B cell (primary cell): ENCODE results near the gene GJA8. TPM values are rescaled to one million over a fixed set of nuclear protein-coding genes. Genes with fewer than 3 reads are reported as not detected.
A peak's percentile ranks its signal among the peaks of the same experiment; 100 is the strongest.

Experiments used
- ATAC-seq: fragments of 200-7000 bp; cut with Tn5 transposase; one replicate; pipeline ENCODE4 v1.10.0; 2021; ENCODE audit warnings: low read depth, mild to moderate bottlenecking, moderate number of reproducible peaks, moderate library complexity
- CTCF ChIA-PET: fragments of 350-600 bp; sonication (Branson Sonifier 250); formaldehyde crosslinking; loops from one replicate; lab custom pipeline; 2021; ENCODE audit warnings: antibody characterized with exemption, inconsistent platforms; lab: Charles Lee
- POLR2A ChIA-PET: fragments of 350-600 bp; sonication (Branson Sonifier 250); formaldehyde crosslinking; loops from one replicate; lab custom pipeline; 2021; ENCODE audit warnings: antibody characterized with exemption; lab: Charles Lee
- DNase-seq: peaks from one replicate; pipeline ENCODE4 v3.0.0; 2013
- H2AFZ ChIP-seq: 2 replicates; pipeline ENCODE4 v1.6.1; 2012; ENCODE audit warnings: mild to moderate bottlenecking, low read depth, low read length; ENCODE audit not compliant: insufficient read depth, poor library complexity, severe bottlenecking
- H3K27ac ChIP-seq, 2 donors: 1 replicate in 1 of 2; 2 replicates in 1 of 2; pipeline ENCODE4 v1.5.1; 2012 to 2013; ENCODE audit warnings: low read length in 2 of 2, mild to moderate bottlenecking in 2 of 2, moderate library complexity in 1 of 2
- H3K27me3 ChIP-seq, 4 experiments: fragments of 200-600 bp in 1 of 4; sonication (generic) in 1 of 4; replicated peaks in 1 of 4; 1 replicate in 2 of 4; 2 replicates in 2 of 4; pipeline versions ENCODE4 v1.6.1 to v1.7.0; 2013 to 2016; ENCODE audit warnings: low read length in 3 of 4, mild to moderate bottlenecking in 2 of 4, mixed read lengths in 1 of 4, moderate library complexity in 1 of 4; ENCODE audit not compliant: insufficient read depth in 4 of 4, control insufficient read depth in 3 of 4; ENCODE audit errors: control extremely low read depth in 1 of 4
- H3K36me3 ChIP-seq, 2 experiments: replicated peaks in 1 of 2; 1 replicate in 1 of 2; 2 replicates in 1 of 2; pipeline versions ENCODE4 v1.6.1 to v1.7.1; 2013; ENCODE audit warnings: low read length in 1 of 2; ENCODE audit not compliant: insufficient read depth in 2 of 2, control insufficient read depth in 1 of 2; ENCODE audit errors: control extremely low read depth in 1 of 2, extremely low read depth in 1 of 2
- H3K4me1 ChIP-seq, 2 donors: fragments of 200-600 bp in 1 of 2; sonication (generic) in 1 of 2; 1 replicate in 1 of 2; 2 replicates in 1 of 2; pipeline versions ENCODE4 v1.5.1 to v1.6.1; 2013 to 2017; ENCODE audit warnings: low read length in 2 of 2; ENCODE audit not compliant: control insufficient read depth in 2 of 2, insufficient read depth in 2 of 2
- H3K4me2 ChIP-seq: replicated peaks from 2 replicates; pipeline ENCODE3; 2012; ENCODE audit warnings: mild to moderate bottlenecking, low read depth, low read length; ENCODE audit not compliant: poor library complexity, severe bottlenecking
- H3K4me3 ChIP-seq, 5 experiments: fragments of 200-600 bp in 1 of 5; sonication (generic) in 1 of 5; 1 replicate in 3 of 5; 2 replicates in 2 of 5; pipeline versions ENCODE4 v1.5.1 to v1.7.0; 2011 to 2016; ENCODE audit warnings: low read length in 4 of 5, mild to moderate bottlenecking in 4 of 5, low read depth in 2 of 5, control low read depth in 1 of 5, moderate library complexity in 1 of 5; ENCODE audit not compliant: insufficient read depth in 1 of 5; ENCODE audit errors: control extremely low read depth in 1 of 5, extremely low read depth in 1 of 5
- H3K79me2 ChIP-seq: fragments of 200-600 bp; sonication (generic); one replicate; pipeline ENCODE4 v1.6.0; 2016; ENCODE audit warnings: low read length; ENCODE audit not compliant: control insufficient read depth, insufficient read depth
- H3K9ac ChIP-seq: fragments of 200-600 bp; sonication (generic); 2 replicates; pipeline ENCODE4 v1.6.1; 2017; ENCODE audit warnings: mild to moderate bottlenecking, low read length, moderate library complexity
- H3K9me3 ChIP-seq, 3 donors: one replicate each; pipeline versions ENCODE4 v1.6.1 to v1.7.1; 2013; ENCODE audit warnings: low read length in 2 of 3; ENCODE audit not compliant: control insufficient read depth in 2 of 3, insufficient read depth in 1 of 3; ENCODE audit errors: control extremely low read depth in 1 of 3
- H4K20me1 ChIP-seq: 2 replicates; pipeline ENCODE4 v1.6.0; 2012; ENCODE audit warnings: mild to moderate bottlenecking, low read length; ENCODE audit not compliant: insufficient read depth, control insufficient read depth, poor library complexity, severe bottlenecking
- H3K27ac Mint-ChIP-seq: one replicate; pipeline ENCODE4 v1.8.0; 2021; ENCODE audit warnings: mixed read lengths
- H3K27me3 Mint-ChIP-seq: one replicate; pipeline ENCODE4 v1.8.0; 2021; ENCODE audit warnings: mixed read lengths
- H3K4me1 Mint-ChIP-seq: one replicate; pipeline ENCODE4 v1.8.0; 2021; ENCODE audit warnings: mixed read lengths
- H3K4me3 Mint-ChIP-seq: one replicate; pipeline ENCODE4 v1.8.0; 2021; ENCODE audit warnings: mixed read lengths
- H3K9me3 Mint-ChIP-seq: one replicate; pipeline ENCODE4 v1.8.0; 2022; ENCODE audit warnings: mixed read lengths; ENCODE audit not compliant: insufficient read depth
- EZH2 ChIP-seq: IDR thresholded peaks from 2 replicates; pipeline ENCODE4 v1.6.1; 2012; ENCODE audit warnings: borderline replicate concordance, low read depth, mild to moderate bottlenecking, moderate library complexity, low read length; ENCODE audit not compliant: insufficient read depth, poor library complexity, severe bottlenecking
- WGBS: methylation state at CpG from one replicate; pipeline ENCODE4 v1.1.5; 2013; ENCODE audit warnings: missing lambda C conversion rate; ENCODE audit not compliant: insufficient coverage; 5-methylcytosine and 5-hydroxymethylcytosine counted together
- intact Hi-C: fragments of 100-400 bp; cut with micrococcal nuclease; formaldehyde crosslinking; loops from one replicate; pipeline ENCODE4 v1.10.0; 2022
- polyA plus RNA-seq: library from polyadenylated mRNA; depleted of rRNA; stranded (reverse); fragments of >200 nt; gene quantifications from 2 replicates; pipeline ENCODE4 v1.2.3, GENCODE V29; 2012
- total RNA-seq, 2 donors: library from RNA; stranded (reverse); fragments of 120-200 nt in 1 of 2; gene quantifications; 1 replicate in 1 of 2; 2 replicates in 1 of 2; pipeline versions ENCODE4 v1.2.3 to v1.2.4, GENCODE V29; 2013 to 2022
- TF ChIP-seq, protein P1 (sequence below): fragments of 200-600 bp; IDR thresholded peaks from one replicate; pipeline ENCODE4 v1.8.0; 2022; ENCODE audit warnings: antibody characterized with exemption, mild to moderate bottlenecking

Gene GJA8
- total and polyA plus RNA-seq, 2 donors (not counting 1 experiment from before 2014, with no cell fraction given): not detected

DNA sequence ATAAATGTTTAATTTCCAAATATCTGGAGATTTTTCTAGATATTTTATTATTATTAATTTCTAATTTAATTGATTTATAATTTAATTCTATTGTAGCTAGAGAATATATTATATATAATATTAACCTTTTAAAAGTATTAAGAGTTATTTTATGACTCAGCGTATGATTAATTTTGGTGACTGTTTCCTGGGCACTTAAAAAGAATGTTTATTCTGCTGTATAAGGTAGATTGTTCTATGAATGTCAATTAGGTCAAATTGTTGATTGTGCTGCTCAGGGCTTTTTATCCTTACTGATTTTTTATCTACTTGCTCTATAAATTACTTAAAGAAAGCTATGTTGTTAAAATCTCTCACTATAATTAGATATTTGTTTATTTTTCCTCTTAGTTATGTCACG, 20.1 kb upstream of the GJA8 start:
- ATAC-seq (no peak), DNase-seq (no peak)
- WGBS: no CpG with 5 or more reads among the region's 2 CpGs
- POLR2A ChIA-PET: no interaction called here
- Histone ChIP-seq H3K79me2 (no peaks in the 10 kb centered on the region), H3K9me3 (peaks cover 2 to 4% (median 2%) of the 10 kb centered on the region in 3 donors), H2AFZ (no peak overlapping the region), H3K4me1 (no peaks in the 10 kb centered on the region), H4K20me1 (no peaks in the 10 kb centered on the region), H3K27ac (no peak overlapping the region), H3K27me3 (peaks cover 0 to 9% (median under 1%) of the 10 kb centered on the region in 4 experiments), H3K4me3 (no peak overlapping the region), H3K36me3 (no peaks in the 10 kb centered on the region), H3K9ac (no peak overlapping the region), H3K4me2 (no peak overlapping the region)
- no peak overlapping the region for H3K4me3 Mint-ChIP-seq
- TF ChIP-seq, protein P1, sequence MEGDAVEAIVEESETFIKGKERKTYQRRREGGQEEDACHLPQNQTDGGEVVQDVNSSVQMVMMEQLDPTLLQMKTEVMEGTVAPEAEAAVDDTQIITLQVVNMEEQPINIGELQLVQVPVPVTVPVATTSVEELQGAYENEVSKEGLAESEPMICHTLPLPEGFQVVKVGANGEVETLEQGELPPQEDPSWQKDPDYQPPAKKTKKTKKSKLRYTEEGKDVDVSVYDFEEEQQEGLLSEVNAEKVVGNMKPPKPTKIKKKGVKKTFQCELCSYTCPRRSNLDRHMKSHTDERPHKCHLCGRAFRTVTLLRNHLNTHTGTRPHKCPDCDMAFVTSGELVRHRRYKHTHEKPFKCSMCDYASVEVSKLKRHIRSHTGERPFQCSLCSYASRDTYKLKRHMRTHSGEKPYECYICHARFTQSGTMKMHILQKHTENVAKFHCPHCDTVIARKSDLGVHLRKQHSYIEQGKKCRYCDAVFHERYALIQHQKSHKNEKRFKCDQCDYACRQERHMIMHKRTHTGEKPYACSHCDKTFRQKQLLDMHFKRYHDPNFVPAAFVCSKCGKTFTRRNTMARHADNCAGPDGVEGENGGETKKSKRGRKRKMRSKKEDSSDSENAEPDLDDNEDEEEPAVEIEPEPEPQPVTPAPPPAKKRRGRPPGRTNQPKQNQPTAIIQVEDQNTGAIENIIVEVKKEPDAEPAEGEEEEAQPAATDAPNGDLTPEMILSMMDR: no peak
- no peak for TF ChIP-seq EZH2
- CTCF ChIA-PET: interaction anchor here (1.5 kb wide), 1 partner anchor 10 kb away, joined by 5 read pairs; no protein-coding TSS in a partner anchor
- no peak overlapping the region for H3K27ac Mint-ChIP-seq
- peaks cover 33% of the 10 kb centered on the region for H3K27me3 Mint-ChIP-seq
- peaks cover 3% of the 10 kb centered on the region for H3K9me3 Mint-ChIP-seq
- intact Hi-C loops: no loop called here
- no peaks in the 10 kb centered on the region for H3K4me1 Mint-ChIP-seq

DNA sequence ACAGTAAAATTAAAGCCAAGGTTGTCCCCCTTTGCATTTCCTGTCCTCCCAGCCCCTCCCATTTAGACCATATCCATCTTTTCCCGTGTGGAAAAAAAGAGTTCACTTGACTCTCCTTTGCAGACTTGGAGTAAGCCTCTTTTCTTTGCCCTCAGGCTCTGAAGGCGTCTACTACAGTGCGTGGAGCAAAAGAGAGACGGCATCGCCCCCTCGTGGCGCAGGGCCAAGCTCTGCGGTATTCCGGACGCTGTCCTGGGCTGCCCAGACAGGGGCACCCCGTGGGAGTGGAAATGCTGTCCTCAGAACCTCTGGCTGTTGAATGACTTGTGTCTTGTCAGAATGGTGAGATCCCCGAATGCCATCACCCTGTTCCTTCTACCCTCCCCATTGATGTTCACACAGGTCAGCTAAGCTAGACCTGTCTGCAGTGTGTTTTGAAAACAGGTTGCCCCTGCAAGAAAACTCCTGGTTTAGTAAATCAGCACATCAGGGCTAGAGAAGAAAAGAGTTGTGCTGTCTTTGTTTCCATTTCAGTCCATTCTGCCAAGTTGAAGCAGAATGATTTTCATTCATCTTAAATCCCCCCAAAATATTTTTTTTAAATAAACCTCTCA, 12.3 kb upstream of the GJA8 start:
- POLR2A ChIA-PET: no interaction called here
- Histone ChIP-seq H3K9ac (no peak overlapping the region), H3K79me2 (no peaks in the 10 kb centered on the region), H2AFZ (no peak overlapping the region), H4K20me1 (no peaks in the 10 kb centered on the region), H3K27ac (no peak overlapping the region), H3K4me2 (no peak overlapping the region), H3K9me3 (no peaks in the 10 kb centered on the region), H3K4me1 (no peaks in the 10 kb centered on the region), H3K36me3 (no peaks in the 10 kb centered on the region), H3K27me3 (no peaks in the 10 kb centered on the region), H3K4me3 (no peak overlapping the region)
- peaks cover 2% of the 10 kb centered on the region for H3K4me1 Mint-ChIP-seq
- H3K27me3 Mint-ChIP-seq: peaks cover 25% of the 10 kb centered on the region
- WGBS: 2% methylated on average over 12 of the region's 12 CpGs
- H3K27ac Mint-ChIP-seq: no peak overlapping the region
- DNase-seq: peak; percentile 61
- H3K4me3 Mint-ChIP-seq: no peak overlapping the region
- intact Hi-C loops: no loop called here
- CTCF ChIA-PET: interaction anchor here (0.9 to 3.9 kb wide), 6 partner anchors 47 to 620 kb away, joined by 3 to 37 read pairs (median 4); no protein-coding TSS in a partner anchor
- no peaks in the 10 kb centered on the region for H3K9me3 Mint-ChIP-seq
- peak; percentile 65 for ATAC-seq
- TF ChIP-seq, protein P1: peak; percentile 69
- TF ChIP-seq EZH2: no peak
